HEK293 (cell line): Measurements from ENCODE around the gene RPTN.

Experiments used
- BCL11A ChIP-seq: fragments of 450-650 bp; formaldehyde crosslinking; IDR thresholded peaks from 2 replicates; pipeline ENCODE4 v1.5.1; 2016; ENCODE audit warnings: low read depth, missing biosample characterization, missing genetic modification characterization
- BCL6B ChIP-seq: fragments of 450-650 bp; formaldehyde crosslinking; IDR thresholded peaks from 2 replicates; pipeline ENCODE4 v1.5.1; 2017; ENCODE audit warnings: missing biosample characterization, missing genetic modification characterization
- HOXD13 ChIP-seq: sonication (generic); formaldehyde crosslinking; IDR thresholded peaks from 2 replicates; pipeline ENCODE4 v1.8.0; 2022; ENCODE audit warnings: missing genetic modification reagents, borderline replicate concordance
- KLF9 ChIP-seq: fragments of 450-650 bp; formaldehyde crosslinking; IDR thresholded peaks from 2 replicates; pipeline ENCODE4 v1.5.1; 2016; ENCODE audit warnings: missing biosample characterization, missing genetic modification characterization, low read depth
- MYNN ChIP-seq: fragments of 450-650 bp; formaldehyde crosslinking; IDR thresholded peaks from 2 replicates; pipeline ENCODE4 v1.5.1; 2016; ENCODE audit warnings: missing biosample characterization, missing genetic modification characterization, borderline replicate concordance
- PBX3 ChIP-seq: sonication (generic); formaldehyde crosslinking; IDR thresholded peaks from 2 replicates; pipeline ENCODE4 v1.8.1; 2022; ENCODE audit warnings: mild to moderate bottlenecking, moderate library complexity, missing genetic modification reagents
- PRDM2 ChIP-seq: fragments of 450-650 bp; formaldehyde crosslinking; IDR thresholded peaks from 2 replicates; pipeline ENCODE4 v1.5.1; 2016; ENCODE audit warnings: missing biosample characterization, missing genetic modification characterization, borderline replicate concordance
- REPIN1 ChIP-seq: fragments of 450-650 bp; formaldehyde crosslinking; IDR thresholded peaks from 2 replicates; pipeline ENCODE4 v1.5.1; 2017; ENCODE audit warnings: missing biosample characterization, missing genetic modification characterization, low read depth
- SCRT2 ChIP-seq: fragments of 450-650 bp; formaldehyde crosslinking; IDR thresholded peaks from 2 replicates; pipeline ENCODE4 v1.5.1; 2016; ENCODE audit warnings: missing biosample characterization, missing genetic modification characterization
- ZBTB26 ChIP-seq: fragments of 450-650 bp; formaldehyde crosslinking; optimal IDR thresholded peaks from 2 replicates; pipeline ENCODE3; 2016; ENCODE audit warnings: missing biosample characterization, mild to moderate bottlenecking, missing genetic modification characterization
- ZNF148 ChIP-seq: fragments of 450-650 bp; formaldehyde crosslinking; IDR thresholded peaks from 2 replicates; pipeline ENCODE4 v1.5.0; 2017; ENCODE audit warnings: missing biosample characterization, missing genetic modification characterization, borderline replicate concordance
- ZNF157 ChIP-seq: fragments of 450-650 bp; formaldehyde crosslinking; IDR thresholded peaks from 2 replicates; pipeline ENCODE4 v1.5.1; 2016; ENCODE audit warnings: missing biosample characterization, missing genetic modification characterization
- ZNF169 ChIP-seq: fragments of 450-650 bp; formaldehyde crosslinking; IDR thresholded peaks from 2 replicates; pipeline ENCODE4 v1.5.1; 2016; ENCODE audit warnings: missing biosample characterization, missing genetic modification characterization
- ZNF2 ChIP-seq: fragments of 450-650 bp; formaldehyde crosslinking; IDR thresholded peaks from 2 replicates; pipeline ENCODE4 v1.5.1; 2016; ENCODE audit warnings: missing biosample characterization, missing genetic modification characterization
- ZNF202 ChIP-seq: fragments of 450-650 bp; formaldehyde crosslinking; IDR thresholded peaks from 2 replicates; pipeline ENCODE4 v1.5.1; 2016; ENCODE audit warnings: missing biosample characterization, missing genetic modification characterization, borderline replicate concordance
- ZNF23 ChIP-seq: fragments of 450-650 bp; formaldehyde crosslinking; IDR thresholded peaks from 2 replicates; pipeline ENCODE4 v1.5.1; 2016; ENCODE audit warnings: missing biosample characterization, missing genetic modification characterization, borderline replicate concordance
- ZNF311 ChIP-seq: fragments of 450-650 bp; formaldehyde crosslinking; IDR thresholded peaks from 2 replicates; pipeline ENCODE4 v1.5.1; 2017; ENCODE audit warnings: missing biosample characterization, missing genetic modification characterization, borderline replicate concordance
- ZNF354C ChIP-seq: fragments of 450-650 bp; formaldehyde crosslinking; IDR thresholded peaks from 2 replicates; pipeline ENCODE4 v1.5.1; 2016; ENCODE audit warnings: missing biosample characterization, missing genetic modification characterization, low read depth, borderline replicate concordance
- ZNF391 ChIP-seq: fragments of 450-650 bp; formaldehyde crosslinking; IDR thresholded peaks from 2 replicates; pipeline ENCODE4 v1.5.1; 2016; ENCODE audit warnings: low read depth, missing biosample characterization, missing genetic modification characterization, borderline replicate concordance
- ZNF521 ChIP-seq: fragments of 450-650 bp; formaldehyde crosslinking; IDR thresholded peaks from 2 replicates; pipeline ENCODE4 v1.5.1; 2017; ENCODE audit warnings: missing biosample characterization, mild to moderate bottlenecking, missing genetic modification characterization
- ZNF580 ChIP-seq: fragments of 450-650 bp; formaldehyde crosslinking; IDR thresholded peaks from 2 replicates; pipeline ENCODE4 v1.5.1; 2016; ENCODE audit warnings: missing biosample characterization, missing genetic modification characterization
- ZNF585B ChIP-seq: fragments of 450-650 bp; formaldehyde crosslinking; IDR thresholded peaks from 2 replicates; pipeline ENCODE4 v1.5.1; 2016; ENCODE audit warnings: missing biosample characterization, missing genetic modification characterization
- ZNF664 ChIP-seq: fragments of 450-650 bp; formaldehyde crosslinking; IDR thresholded peaks from 2 replicates; pipeline ENCODE4 v1.5.1; 2016; ENCODE audit warnings: missing biosample characterization, missing genetic modification characterization
- ZNF76 ChIP-seq: fragments of 450-650 bp; formaldehyde crosslinking; IDR thresholded peaks from 2 replicates; pipeline ENCODE4; 2016; ENCODE audit warnings: low read depth, missing biosample characterization, missing genetic modification characterization, borderline replicate concordance
- ZNF768 ChIP-seq: fragments of 450-650 bp; formaldehyde crosslinking; IDR thresholded peaks from 2 replicates; pipeline ENCODE4 v1.5.1; 2018; ENCODE audit warnings: missing biosample characterization, mild to moderate bottlenecking, missing genetic modification characterization
- ZNF830 ChIP-seq: fragments of 450-650 bp; IDR thresholded peaks from 2 replicates; pipeline ENCODE4 v1.5.0; 2018; ENCODE audit warnings: missing biosample characterization, missing genetic modification characterization, low read depth, mild to moderate bottlenecking, moderate library complexity
- ZXDB ChIP-seq: fragments of 450-650 bp; formaldehyde crosslinking; IDR thresholded peaks from 2 replicates; pipeline ENCODE4 v1.5.1; 2016; ENCODE audit warnings: missing biosample characterization, missing genetic modification characterization

The RPTN gene

GRCh38 chr1:152185544-152186391, 26.7 kb upstream of the RPTN start (continued):
- TF ChIP-seq PRDM2 = no peak
- no peak for TF ChIP-seq ZXDB (tag by site-specific recombination)
- TF ChIP-seq ZNF148 (tag by site-specific recombination) = no peak
- TF ChIP-seq ZNF521 = no peak
- no peak for TF ChIP-seq ZNF354C
- no peak for TF ChIP-seq ZNF2 (tag by site-specific recombination)
- no peak for TF ChIP-seq KLF9 (tag by site-specific recombination)
- TF ChIP-seq ZNF585B (tag by site-specific recombination) = no peak
- no peak for TF ChIP-seq REPIN1 (tag by site-specific recombination)
- TF ChIP-seq ZNF768 (tag by site-specific recombination) = peak; percentile 27; the same call in 1 of the 2 replicates
- no peak for TF ChIP-seq ZNF311 (tag by site-specific recombination)
- TF ChIP-seq ZNF202 (tag by site-specific recombination) = no peak
- TF ChIP-seq ZNF391 = no peak
- TF ChIP-seq HOXD13 (CRISPR knock-in tag) = no peak
- TF ChIP-seq ZNF169 (tag by site-specific recombination) = no peak
- TF ChIP-seq BCL11A (tag by site-specific recombination) = no peak
- peak; percentile 97 for TF ChIP-seq SCRT2 (tag by site-specific recombination)
- TF ChIP-seq PBX3 (CRISPR knock-in tag) = no peak
- TF ChIP-seq ZNF830 (tag by site-specific recombination) = no peak
- no peak for TF ChIP-seq ZNF580 (tag by site-specific recombination)
- no peak for TF ChIP-seq ZNF23 (tag by site-specific recombination)
- TF ChIP-seq ZNF157 = no peak
- TF ChIP-seq MYNN = no peak
- TF ChIP-seq BCL6B (tag by site-specific recombination) = no peak
- TF ChIP-seq ZNF664 (tag by site-specific recombination) = peak; percentile 38; the same call in 1 of the 2 replicates
- no peak for TF ChIP-seq ZBTB26 (tag by site-specific recombination)
- TF ChIP-seq ZNF76 (tag by site-specific recombination) = no peak
